ENCODE data around the gene THEM4. TPM values are rescaled to one million over a fixed set of nuclear protein-coding genes. Genes with fewer than 3 reads are reported as not detected.

The THEM4 gene
- total and polyA plus RNA-seq, 2 donors (not counting 1 experiment from before 2014, with no cell fraction given): 15.0 to 16.1 TPM

GRCh38 chr1:151945725-151946722 lies 36.7 kb upstream of the THEM4 start:
- Histone ChIP-seq H3K36me3 (replicated peaks in 1 of 2; ENCODE audit: control extremely low read depth in 1 of 2, control insufficient read depth in 1 of 2, extremely low read depth in 1 of 2, insufficient read depth in 2 of 2, low read length in 1 of 2) (no peaks in the 10 kb centered on the region), H3K79me2 (ENCODE audit: control insufficient read depth, insufficient read depth, low read length) (no peaks in the 10 kb centered on the region), H3K4me3 (ENCODE audit: control extremely low read depth in 1 of 5, extremely low read depth in 1 of 5, insufficient read depth in 1 of 5, low read depth in 2 of 5, low read length in 4 of 5) (no peak overlapping the region), H3K27ac (ENCODE audit: low read length in 2 of 2) (peak overlapping the region; percentile 84 to 88), H3K27me3 (replicated peaks in 1 of 4; ENCODE audit: control extremely low read depth in 1 of 4, control insufficient read depth in 3 of 4, insufficient read depth in 4 of 4, low read length in 3 of 4) (no peaks in the 10 kb centered on the region), H4K20me1 (ENCODE audit: control insufficient read depth, insufficient read depth, low read length, poor library complexity, severe bottlenecking) (no peaks in the 10 kb centered on the region), H3K4me1 (ENCODE audit: control insufficient read depth in 2 of 2, insufficient read depth in 2 of 2, low read length in 2 of 2) (peaks cover 31 to 36% of the 10 kb centered on the region in 2 donors), H3K9me3 (ENCODE audit: control extremely low read depth in 1 of 3, control insufficient read depth in 2 of 3, insufficient read depth in 1 of 3, low read length in 2 of 3) (peaks cover 0 to 3% (median 0%) of the 10 kb centered on the region in 3 donors), H3K4me2 (replicated peaks; ENCODE audit: low read depth, low read length, poor library complexity, severe bottlenecking) (peak overlapping the region; percentile 45), H2AFZ (ENCODE audit: insufficient read depth, low read depth, low read length, poor library complexity, severe bottlenecking) (no peak overlapping the region), H3K9ac (ENCODE audit: low read length) (peak overlapping the region; percentile 19)
- DNase-seq (peak; percentile 90), ATAC-seq (ENCODE audit: low read depth) (peak; percentile 72)
- TF ChIP-seq EZH2 (IDR thresholded peaks at IDR 0.05; ENCODE audit: borderline replicate concordance, insufficient read depth, low read depth, low read length, poor library complexity, severe bottlenecking) (no peak), CTCF (IDR thresholded peaks at IDR 0.05) (no peak)
- peaks cover 4% of the 10 kb centered on the region for H3K27me3 Mint-ChIP-seq
- no peaks in the 10 kb centered on the region for H3K9me3 Mint-ChIP-seq (ENCODE audit: insufficient read depth)
- ChIA-PET POLR2A (interaction anchor here (0.6 kb wide), 1 partner anchor 17 kb away, joined by 3 read pairs; no protein-coding TSS in a partner anchor), CTCF (interaction anchor here (1.5 to 3.9 kb wide), 3 partner anchors 11 to 55 kb away, joined by 4 to 29 read pairs (median 11); partner anchors contain the start of gene THEM4)
- intact Hi-C loops (cut with micrococcal nuclease): loop anchor here (1.0 kb wide), 1 partner anchor 37 kb away; the partner anchor contains the start of gene THEM4
- H3K4me3 Mint-ChIP-seq: peak overlapping the region; percentile 71
- H3K27ac Mint-ChIP-seq: peak overlapping the region; percentile 93
- peaks cover 43% of the 10 kb centered on the region for H3K4me1 Mint-ChIP-seq
- WGBS (ENCODE audit: insufficient coverage): 0% methylated on average over 1 of the region's 10 CpGs

Data from B cell (primary cell).